Neural crest cell (in vitro differentiated cells): Measurements from ENCODE around the gene RASA2. TPM values are rescaled to one million over a fixed set of nuclear protein-coding genes. Genes with fewer than 3 reads are reported as not detected.
A peak's percentile ranks its signal among the peaks of the same experiment; 100 is the strongest.

Source experiments
- DNase-seq: peaks from one replicate; pipeline ENCODE4 v3.0.0; 2021; ENCODE audit warnings: low read depth, mixed read lengths, low spot score
- H3K27ac Mint-ChIP-seq: one replicate; pipeline ENCODE4 v1.8.0; 2021; ENCODE audit warnings: mild to moderate bottlenecking, mixed read lengths; ENCODE audit not compliant: unreplicated experiment
- H3K27me3 Mint-ChIP-seq: 2 replicates; pipeline ENCODE4 v1.8.0; 2021; ENCODE audit warnings: low read depth, mild to moderate bottlenecking, mixed read lengths
- H3K36me3 Mint-ChIP-seq: 2 replicates; pipeline ENCODE4 v1.8.0; 2021; ENCODE audit warnings: low read depth, mild to moderate bottlenecking, mixed read lengths
- H3K4me1 Mint-ChIP-seq: 2 replicates; pipeline ENCODE4 v1.8.0; 2021; ENCODE audit warnings: mixed read lengths
- H3K4me3 Mint-ChIP-seq: one replicate; pipeline ENCODE4 v1.8.0; 2021; ENCODE audit warnings: mild to moderate bottlenecking, mixed read lengths
- H3K9me3 Mint-ChIP-seq: 2 replicates; pipeline ENCODE4 v1.8.0; 2021; ENCODE audit warnings: mixed read lengths
- total RNA-seq: library from RNA; stranded (reverse); gene quantifications from 2 replicates; pipeline ENCODE4 v1.2.1, GENCODE V29; 2021
- TF ChIP-seq, protein P1 (sequence below): fragments of 200-600 bp; sonication (generic); conservative IDR thresholded peaks from 2 replicates; pipeline ENCODE4 v1.5.0; 2021; ENCODE audit warnings: antibody characterized with exemption, mild to moderate bottlenecking

Gene RASA2
- total RNA-seq, 1 donor from 2014 or later, result 19.2 TPM

DNA sequence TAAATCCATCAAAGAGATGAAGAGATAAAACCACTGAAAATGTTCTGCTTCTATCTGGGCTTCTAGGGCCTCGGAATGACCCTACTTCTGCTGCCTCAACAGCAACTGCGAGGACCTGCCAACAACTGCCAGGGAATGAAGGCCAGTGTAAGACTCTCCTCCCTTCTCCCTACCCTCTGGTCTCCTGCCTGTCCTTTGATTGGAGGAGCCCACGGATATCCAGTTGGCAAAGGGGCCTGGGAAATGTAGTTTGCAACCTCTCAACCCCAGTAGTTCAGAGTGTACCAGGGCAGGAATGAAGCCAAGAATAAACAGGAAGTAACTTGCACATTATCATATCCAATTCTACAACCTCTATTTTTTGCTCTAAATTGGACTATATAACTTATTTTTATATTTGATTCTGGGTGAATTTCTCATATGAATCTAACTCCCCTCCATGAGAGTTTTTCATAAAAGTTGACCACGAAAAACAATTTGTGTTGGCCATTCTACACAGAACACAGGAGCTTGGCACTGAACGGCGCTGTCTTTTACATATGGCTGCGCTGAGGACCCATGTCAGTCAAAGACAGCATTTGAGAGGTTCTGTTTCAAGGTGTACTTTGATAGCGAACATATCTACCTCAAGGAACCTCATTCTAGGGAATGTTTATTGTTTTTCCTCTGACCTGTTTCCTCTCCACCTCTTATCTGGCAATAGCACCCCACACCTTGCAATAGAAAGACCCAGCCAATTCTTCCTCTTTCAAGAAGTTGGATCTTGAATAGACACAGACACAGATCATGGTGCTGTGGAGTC, 160.1 kb downstream of the RASA2 start:
- no peaks in the 10 kb centered on the region for H3K36me3 Mint-ChIP-seq
- H3K27ac Mint-ChIP-seq, result no peak overlapping the region
- H3K27me3 Mint-ChIP-seq, result peaks cover 2% of the 10 kb centered on the region
- peaks cover 5% of the 10 kb centered on the region for H3K4me1 Mint-ChIP-seq
- no peak overlapping the region for H3K4me3 Mint-ChIP-seq
- TF ChIP-seq, protein P1, sequence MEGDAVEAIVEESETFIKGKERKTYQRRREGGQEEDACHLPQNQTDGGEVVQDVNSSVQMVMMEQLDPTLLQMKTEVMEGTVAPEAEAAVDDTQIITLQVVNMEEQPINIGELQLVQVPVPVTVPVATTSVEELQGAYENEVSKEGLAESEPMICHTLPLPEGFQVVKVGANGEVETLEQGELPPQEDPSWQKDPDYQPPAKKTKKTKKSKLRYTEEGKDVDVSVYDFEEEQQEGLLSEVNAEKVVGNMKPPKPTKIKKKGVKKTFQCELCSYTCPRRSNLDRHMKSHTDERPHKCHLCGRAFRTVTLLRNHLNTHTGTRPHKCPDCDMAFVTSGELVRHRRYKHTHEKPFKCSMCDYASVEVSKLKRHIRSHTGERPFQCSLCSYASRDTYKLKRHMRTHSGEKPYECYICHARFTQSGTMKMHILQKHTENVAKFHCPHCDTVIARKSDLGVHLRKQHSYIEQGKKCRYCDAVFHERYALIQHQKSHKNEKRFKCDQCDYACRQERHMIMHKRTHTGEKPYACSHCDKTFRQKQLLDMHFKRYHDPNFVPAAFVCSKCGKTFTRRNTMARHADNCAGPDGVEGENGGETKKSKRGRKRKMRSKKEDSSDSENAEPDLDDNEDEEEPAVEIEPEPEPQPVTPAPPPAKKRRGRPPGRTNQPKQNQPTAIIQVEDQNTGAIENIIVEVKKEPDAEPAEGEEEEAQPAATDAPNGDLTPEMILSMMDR, result no peak
- DNase-seq, result peak; percentile 11
- H3K9me3 Mint-ChIP-seq, result peaks cover 7% of the 10 kb centered on the region

DNA sequence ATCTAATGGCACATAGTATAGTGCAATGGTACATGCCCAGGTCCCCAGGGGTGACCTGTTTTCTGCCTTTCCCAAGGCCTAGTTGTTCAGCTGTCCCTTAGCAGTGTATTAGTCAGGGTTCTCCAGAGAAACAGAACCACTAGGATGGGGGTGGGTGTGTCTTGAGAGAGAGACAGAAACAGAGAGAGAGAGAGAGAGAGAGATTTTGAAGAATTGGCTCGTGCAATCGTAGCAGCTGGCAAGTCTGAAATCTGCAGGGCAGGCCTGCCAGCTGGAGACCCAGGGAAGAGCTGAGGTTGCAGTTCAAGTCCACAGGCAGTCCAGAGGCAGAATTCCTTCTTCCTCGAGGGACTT, 160.7 kb downstream of the RASA2 start:
- no peak overlapping the region for H3K27ac Mint-ChIP-seq
- H3K9me3 Mint-ChIP-seq, result peaks cover 7% of the 10 kb centered on the region
- H3K27me3 Mint-ChIP-seq, result peaks cover 2% of the 10 kb centered on the region
- TF ChIP-seq, protein P1, result no peak
- DNase-seq, result no peak
- no peaks in the 10 kb centered on the region for H3K36me3 Mint-ChIP-seq
- peaks cover 5% of the 10 kb centered on the region for H3K4me1 Mint-ChIP-seq
- no peak overlapping the region for H3K4me3 Mint-ChIP-seq

DNA sequence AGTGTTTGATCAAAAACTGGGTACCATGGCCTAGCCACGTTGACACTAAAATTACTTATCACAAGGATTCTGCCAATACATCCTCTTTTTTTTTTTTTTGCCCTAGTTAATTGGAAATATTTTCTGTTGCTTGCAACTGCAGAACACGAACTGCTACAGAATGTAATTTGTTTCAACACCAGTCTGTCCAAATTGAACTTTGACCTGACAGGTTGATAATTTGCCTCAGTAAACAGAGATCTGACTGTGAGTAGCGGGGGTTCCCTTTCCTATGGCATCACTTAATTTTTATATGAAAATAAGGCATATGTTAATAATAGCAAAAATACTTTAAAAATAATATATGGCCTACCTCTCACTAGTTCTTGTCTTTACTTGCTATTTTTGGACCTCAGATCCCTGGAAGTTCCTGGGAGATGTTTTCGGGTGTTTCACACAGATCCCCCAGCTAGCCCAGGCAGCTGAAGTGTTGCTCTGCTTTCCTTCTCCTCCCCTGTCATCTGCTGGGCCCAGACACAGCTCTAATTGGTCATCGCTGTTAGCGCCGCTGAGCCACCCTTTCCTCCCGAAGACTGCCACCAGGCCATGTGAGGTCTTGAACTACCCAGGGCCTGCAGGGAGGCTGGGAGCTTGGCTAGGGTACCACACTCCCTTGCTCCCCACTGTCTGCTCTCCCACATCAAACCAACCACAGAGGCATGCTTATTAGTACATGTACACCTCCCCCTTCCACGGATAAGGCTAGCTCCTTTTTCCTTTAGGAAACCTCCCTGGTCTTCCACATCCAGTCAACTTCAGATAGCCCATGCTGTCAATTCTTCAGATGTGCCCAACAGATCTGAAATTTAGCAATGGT, 161.5 kb downstream of the RASA2 start:
- Mint-ChIP-seq H3K27ac (no peak overlapping the region), H3K4me1 (peaks cover 5% of the 10 kb centered on the region), H3K27me3 (peaks cover 2% of the 10 kb centered on the region), H3K9me3 (peaks cover 7% of the 10 kb centered on the region), H3K36me3 (no peaks in the 10 kb centered on the region), H3K4me3 (no peak overlapping the region)
- TF ChIP-seq, protein P1, result no peak
- no peak for DNase-seq

- Mint-ChIP-seq H3K4me1 (peaks cover 5% of the 10 kb centered on the region), H3K36me3 (no peaks in the 10 kb centered on the region)
Observed at GRCh38 chr3:141649871-141650270, 163.0 kb downstream of the RASA2 start.

DNA sequence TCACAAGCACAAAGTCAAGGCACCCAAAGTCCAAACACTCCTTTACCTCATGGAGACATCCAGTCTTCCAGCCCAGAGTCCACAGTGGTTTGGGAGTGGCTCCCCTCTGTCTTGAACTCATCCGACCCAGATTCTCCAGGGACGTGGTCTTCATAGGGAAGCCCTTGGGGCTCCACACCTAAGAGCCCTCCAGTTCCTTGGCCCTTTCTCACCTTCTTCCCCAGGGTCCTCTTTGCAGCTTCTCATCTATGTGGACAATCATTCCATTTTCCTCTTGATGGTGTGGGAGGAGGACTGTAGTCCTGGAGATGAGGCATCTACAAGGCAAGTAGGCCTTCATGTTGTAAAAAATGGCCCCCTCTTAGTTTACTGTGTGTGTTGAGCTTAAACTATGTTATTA, 164.0 kb downstream of the RASA2 start:
- H3K36me3 Mint-ChIP-seq, result no peaks in the 10 kb centered on the region
- DNase-seq, result no peak
- H3K27me3 Mint-ChIP-seq, result peaks cover 6% of the 10 kb centered on the region
- no peak overlapping the region for H3K27ac Mint-ChIP-seq
- peaks cover 4% of the 10 kb centered on the region for H3K9me3 Mint-ChIP-seq
- peaks cover 5% of the 10 kb centered on the region for H3K4me1 Mint-ChIP-seq
- TF ChIP-seq, protein P1, result no peak
- no peak overlapping the region for H3K4me3 Mint-ChIP-seq

More at GRCh38 chr3:141649871-141650270, 163.0 kb downstream of the RASA2 start:
- Mint-ChIP-seq H3K27me3 (peaks cover 6% of the 10 kb centered on the region), H3K4me3 (no peak overlapping the region), H3K9me3 (peaks cover 5% of the 10 kb centered on the region), H3K27ac (no peak overlapping the region)
- TF ChIP-seq, protein P1, result no peak
- DNase-seq, result no peak
